Adrenal gland (tissue), 5 donors: ENCODE results near the gene SINHCAF.

ENCODE experiments used
- CTCF ChIP-seq, 6 experiments: fragments of 450-650 bp in 4 of 6; fragments of 200-600 bp in 2 of 6; sonication (generic) in 1 of 6; IDR thresholded peaks; 1 replicate in 5 of 6; 2 replicates in 1 of 6; pipeline versions ENCODE4 v1.5.1 to v1.8.0; 2016 to 2021; ENCODE audit warnings: antibody characterized with exemption in 6 of 6, mild to moderate bottlenecking in 2 of 6, moderate library complexity in 1 of 6
- POLR2A ChIP-seq, 2 donors: fragments of 450-650 bp; IDR thresholded peaks; one replicate each; pipeline ENCODE4 v1.6.1; 2017; ENCODE audit warnings: antibody characterized with exemption in 2 of 2, mild to moderate bottlenecking in 2 of 2, moderate library complexity in 1 of 2
- donor health status: DM: no; HTN: no; CAD: no.

- TF ChIP-seq CTCF (IDR thresholded peaks at IDR 0.05) (no peak), POLR2A (IDR thresholded peaks at IDR 0.05) (no peak)
These were observed 36.9 kb upstream of the SINHCAF start for GRCh38 chr12:31362759-31363415.
